ENCODE results near the gene RPRD1A.
A peak's percentile ranks its signal among the peaks of the same experiment; 100 is the strongest.
"Not testable (repeated sequence)": the region's sequence is repeated elsewhere in the genome, so short reads cannot be mapped to it uniquely, and the experiment has no call there.

Gene RPRD1A

GRCh38 chr18:36024241-36024640 is 43.1 kb downstream of the RPRD1A start:
- DNase-seq = not testable (repeated sequence)

GRCh38 chr18:36023336-36023735 is 44.0 kb downstream of the RPRD1A start:
- no peak for DNase-seq

GRCh38 chr18:36020174-36020711 is 47.1 kb downstream of the RPRD1A start:
- DNase-seq = no peak

DNA sequence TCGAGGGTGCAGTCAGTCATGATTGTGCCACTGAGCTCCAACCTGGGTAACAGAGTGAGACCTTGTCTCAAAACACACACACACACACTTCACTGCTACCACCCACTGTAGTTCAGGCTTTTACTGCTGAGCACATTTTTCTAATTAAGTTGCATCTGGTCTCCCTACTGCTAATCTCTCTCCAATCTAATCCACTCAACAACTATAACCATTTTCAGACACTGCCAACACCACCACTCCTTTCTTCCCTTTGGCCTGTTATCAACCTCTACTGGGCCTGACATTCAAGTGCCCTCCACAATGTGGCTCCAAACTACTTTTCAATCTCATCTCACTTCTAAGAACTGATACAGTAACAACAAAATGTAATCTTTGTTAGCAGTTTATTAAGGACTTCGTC is 50.1 kb downstream of the RPRD1A start:
- no peak for DNase-seq

DNA sequence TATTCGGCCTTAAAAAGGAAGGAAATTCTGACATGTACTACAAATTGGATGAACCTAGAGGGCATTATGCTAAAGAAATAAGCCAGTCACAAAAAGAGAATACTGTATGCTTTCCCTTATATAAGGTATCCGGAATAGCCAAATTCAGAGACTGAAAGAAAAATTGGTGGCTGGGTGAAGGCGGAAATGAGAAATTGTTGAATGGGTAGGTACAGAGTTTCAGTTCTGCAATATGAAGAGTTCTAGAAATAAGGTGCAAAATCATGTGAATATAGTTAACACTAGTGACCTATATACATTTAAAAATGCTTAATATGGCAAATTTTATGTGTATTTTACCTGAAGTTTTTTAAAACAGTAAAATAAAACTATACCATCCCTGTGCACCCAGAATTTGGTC is 51.7 kb downstream of the RPRD1A start:
- no peak for DNase-seq

DNA sequence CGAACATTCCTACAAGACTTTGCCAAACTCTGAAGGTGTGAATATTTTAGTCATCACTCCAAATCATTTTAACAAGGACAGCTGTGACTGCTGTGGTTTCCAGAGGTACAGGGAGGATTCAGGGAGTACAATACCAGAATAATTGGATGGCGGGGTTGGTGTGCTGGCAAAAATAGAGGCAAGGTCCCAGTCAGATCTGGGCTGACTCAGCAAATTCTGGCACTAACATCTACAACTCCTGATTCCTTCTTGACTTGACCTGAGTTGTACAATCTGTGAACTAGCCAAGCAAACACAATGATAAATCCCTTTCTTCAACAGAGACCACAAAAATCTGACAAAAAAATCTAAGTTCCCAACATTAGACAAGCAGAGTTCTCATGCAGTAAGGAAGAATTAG is 54.5 kb downstream of the RPRD1A start:
- DNase-seq = no peak

- DNase-seq = no peak
These were observed 58.1 kb downstream of the RPRD1A start for GRCh38 chr18:36009214-36009613.

DNA sequence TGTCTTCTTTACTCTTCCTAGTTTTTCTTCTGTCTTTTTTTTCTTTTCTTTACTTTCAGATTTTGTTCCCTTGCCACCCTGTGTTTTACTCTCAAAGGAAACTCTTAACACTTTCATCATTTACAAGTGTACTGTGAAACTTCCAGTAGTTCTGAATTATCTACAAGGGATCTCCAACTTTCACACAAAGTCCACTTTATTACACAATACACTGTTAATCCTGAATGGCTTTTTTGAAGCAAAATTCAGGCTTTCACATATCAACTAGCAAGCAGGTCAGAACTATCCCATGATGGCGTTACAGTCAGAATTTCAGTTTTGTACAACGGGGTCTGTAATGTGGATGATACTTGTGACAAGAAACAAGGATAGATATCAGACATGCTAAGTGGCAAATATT is 60.4 kb downstream of the RPRD1A start:
- DNase-seq = no peak

GRCh38 chr18:35999925-36000324 is 67.4 kb downstream of the RPRD1A start:
- DNase-seq = no peak

DNA sequence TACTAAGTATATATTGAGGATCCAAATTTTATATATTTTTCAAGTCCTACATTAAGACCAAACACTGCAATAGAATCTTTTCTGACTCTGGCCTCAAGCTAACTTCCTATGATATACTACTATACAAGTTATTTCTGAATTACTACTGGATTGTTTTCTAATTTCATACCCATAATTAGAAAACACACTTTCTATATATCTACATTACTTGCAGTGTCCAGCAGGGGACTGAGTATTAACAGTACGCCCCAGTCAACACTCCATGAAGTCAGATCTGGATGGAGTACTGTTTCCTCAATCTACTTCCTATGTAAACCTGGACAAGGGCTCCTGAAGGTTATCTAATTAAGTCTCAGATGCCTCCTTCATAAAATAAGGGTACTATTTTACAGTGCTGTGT is 68.4 kb downstream of the RPRD1A start:
- DNase-seq = no peak

GRCh38 chr18:35993013-35993412 is 74.3 kb downstream of the RPRD1A start:
- no peak for DNase-seq

- no peak for DNase-seq
These were observed 75.7 kb downstream of the RPRD1A start for GRCh38 chr18:35991696-35992095.

DNA sequence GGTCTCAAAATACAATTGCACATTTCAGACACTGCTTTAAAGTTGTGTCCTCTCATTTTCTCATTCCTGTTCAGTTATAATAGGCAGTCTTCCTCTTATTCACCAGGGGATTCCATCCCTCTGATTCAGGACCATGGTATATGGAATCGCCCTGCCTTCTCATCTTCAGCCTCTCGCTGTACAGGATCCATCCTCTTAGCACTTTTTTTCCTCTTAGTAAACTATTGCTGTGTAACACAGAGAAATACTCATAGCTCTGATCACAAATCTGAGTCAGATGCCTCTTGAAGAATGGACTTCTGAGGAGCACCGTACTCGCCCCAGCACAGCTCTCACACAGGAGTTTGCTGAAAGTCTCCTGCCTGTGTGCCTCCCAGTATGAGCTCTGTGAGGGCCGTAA is 83.5 kb downstream of the RPRD1A start:
- DNase-seq = no peak

DNA sequence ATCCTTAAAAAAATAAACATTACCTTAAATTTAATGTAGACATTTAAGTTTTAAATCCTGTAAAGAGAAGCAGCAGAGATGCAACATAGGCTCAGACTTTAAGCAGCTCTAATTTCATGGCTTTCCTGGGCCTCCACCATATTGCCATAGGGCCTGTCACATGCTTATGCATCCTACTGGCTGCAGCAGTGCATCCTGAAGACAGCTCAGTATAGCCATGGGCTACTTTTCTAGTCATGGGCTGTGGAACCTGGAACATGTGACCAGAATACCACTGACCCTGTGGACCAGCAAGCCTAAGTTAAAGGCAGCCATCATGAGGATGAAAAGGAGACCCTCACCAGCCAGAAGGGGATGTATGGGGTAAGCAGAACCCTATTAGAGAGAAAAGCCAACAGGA is 84.2 kb downstream of the RPRD1A start:
- no peak for DNase-seq

GRCh38 chr18:35982409-35983114 is 84.8 kb downstream of the RPRD1A start:
- no peak for DNase-seq

DNA sequence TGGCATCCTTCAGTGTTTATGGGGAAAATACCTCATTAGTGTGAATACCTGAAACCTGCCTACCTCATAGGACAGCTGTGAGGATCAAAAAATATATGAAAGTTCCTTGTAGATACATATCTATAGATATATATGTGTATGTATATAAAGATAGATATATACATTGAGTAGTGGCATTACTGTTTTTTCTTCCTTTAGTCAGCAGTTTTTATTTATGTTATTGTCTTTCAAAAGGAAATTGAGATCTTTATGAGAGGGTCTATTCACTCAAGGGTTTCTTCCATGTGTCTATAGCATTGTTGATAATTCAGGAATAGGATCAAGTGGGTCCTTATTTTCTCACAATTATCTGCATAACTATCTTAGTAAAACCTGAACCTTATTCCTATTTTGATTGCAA is 88.2 kb downstream of the RPRD1A start:
- no peak for DNase-seq

- DNase-seq = no peak
These were observed 93.2 kb downstream of the RPRD1A start for GRCh38 chr18:35974181-35974580.

GRCh38 chr18:35973650-35974049 is 93.7 kb downstream of the RPRD1A start:
- no peak for DNase-seq

- DNase-seq = peak; percentile 90 to 93
These were observed 95.0 kb downstream of the RPRD1A start, which contains the start of gene RMP24 for GRCh38 chr18:35972197-35973000. Gene RMP24 (plus strand): TSS chr18:35972679.

DNA sequence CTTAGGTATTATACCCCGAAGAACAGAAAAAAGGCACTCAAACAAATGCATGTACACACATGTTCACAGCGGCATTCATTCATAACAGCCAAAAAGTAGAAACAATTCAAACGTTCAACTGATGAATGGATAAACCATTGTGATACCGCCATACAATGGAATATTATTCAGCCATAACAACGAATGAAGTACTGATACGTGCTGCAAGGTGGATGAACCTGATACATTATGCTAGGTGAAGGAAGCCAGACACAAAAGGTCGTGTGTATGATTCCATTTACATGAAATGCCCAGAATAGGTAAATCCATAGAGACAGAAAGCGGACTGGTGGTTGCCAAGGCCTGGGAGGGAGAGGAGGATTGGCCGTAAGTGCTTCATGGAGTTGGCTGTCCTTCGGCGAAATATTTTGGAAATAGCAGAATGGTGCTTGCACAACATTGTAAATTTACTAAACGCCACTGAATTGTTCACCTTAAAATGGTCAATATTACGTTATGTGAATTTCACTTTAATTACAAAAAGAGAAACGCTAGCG is 95.6 kb downstream of the RPRD1A start:
- DNase-seq = no peak

GRCh38 chr18:35969676-35970075 is 97.7 kb downstream of the RPRD1A start:
- no peak for DNase-seq

DNA sequence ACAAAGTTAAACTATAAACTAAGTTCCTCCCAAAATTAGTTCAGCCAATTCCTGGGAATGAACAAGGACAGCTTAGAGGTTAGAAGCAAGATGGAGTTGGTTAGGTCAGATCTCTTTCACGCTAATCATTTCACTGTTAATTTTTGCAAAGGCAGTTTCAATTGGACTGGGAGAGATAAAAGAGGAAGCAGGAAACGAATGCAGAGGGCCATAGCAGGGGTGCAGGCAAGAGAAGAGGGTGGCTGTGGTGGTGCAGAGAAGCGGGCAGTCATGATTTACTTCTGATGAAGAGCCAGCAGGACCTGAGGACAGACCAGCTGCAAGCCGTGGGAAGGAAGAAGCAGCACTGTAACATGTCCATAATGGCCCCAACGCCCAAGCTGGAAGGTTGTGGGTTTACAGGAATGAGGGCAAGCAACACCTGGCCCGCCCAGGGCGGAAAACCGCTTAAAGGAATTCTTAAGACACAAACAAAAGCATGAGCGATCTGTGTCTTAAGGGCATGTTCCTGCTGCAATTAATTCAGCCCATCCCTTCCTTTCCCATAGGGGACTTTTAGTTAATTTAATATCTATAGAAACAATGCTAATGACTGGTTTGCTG is 99.0 kb downstream of the RPRD1A start:
- DNase-seq = no peak

GRCh38 chr18:35967866-35968265 is 99.5 kb downstream of the RPRD1A start:
- DNase-seq = not testable (repeated sequence)
